AG04449 (cell line): ENCODE data around the gene RIOK2.
A peak's percentile ranks its signal among the peaks of the same experiment; 100 is the strongest.

ENCODE experiments used
- CTCF ChIA-PET: fragments of 350-600 bp; formaldehyde crosslinking; extraction: SDS; loops from one replicate; lab custom pipeline; 2021; ENCODE audit warnings: antibody characterized with exemption; lab: Yijun Ruan, JAX
- POLR2A ChIA-PET: fragments of 400-600, 350-600 bp; formaldehyde crosslinking; extraction: SDS; loops from one replicate; lab custom pipeline; 2020; ENCODE audit warnings: antibody characterized with exemption, inconsistent platforms; lab: Yijun Ruan, JAX
- DNase-seq: peaks from one replicate; pipeline ENCODE4 v3.0.0-alpha.2; 2010; ENCODE audit warnings: low read depth, low spot score
- H3K4me3 ChIP-seq: 2 replicates; pipeline ENCODE4 v1.5.1; 2011; ENCODE audit warnings: low read depth, mild to moderate bottlenecking, control low read depth, low read length
- TF ChIP-seq, protein P1 (sequence below): IDR thresholded peaks from one replicate; pipeline ENCODE4 v1.5.1; 2011; ENCODE audit warnings: mild to moderate bottlenecking, moderate library complexity, low read length, control low read depth, inconsistent platforms; ENCODE audit not compliant: insufficient read depth; ENCODE audit errors: missing control alignments

RIOK2 gene

DNA sequence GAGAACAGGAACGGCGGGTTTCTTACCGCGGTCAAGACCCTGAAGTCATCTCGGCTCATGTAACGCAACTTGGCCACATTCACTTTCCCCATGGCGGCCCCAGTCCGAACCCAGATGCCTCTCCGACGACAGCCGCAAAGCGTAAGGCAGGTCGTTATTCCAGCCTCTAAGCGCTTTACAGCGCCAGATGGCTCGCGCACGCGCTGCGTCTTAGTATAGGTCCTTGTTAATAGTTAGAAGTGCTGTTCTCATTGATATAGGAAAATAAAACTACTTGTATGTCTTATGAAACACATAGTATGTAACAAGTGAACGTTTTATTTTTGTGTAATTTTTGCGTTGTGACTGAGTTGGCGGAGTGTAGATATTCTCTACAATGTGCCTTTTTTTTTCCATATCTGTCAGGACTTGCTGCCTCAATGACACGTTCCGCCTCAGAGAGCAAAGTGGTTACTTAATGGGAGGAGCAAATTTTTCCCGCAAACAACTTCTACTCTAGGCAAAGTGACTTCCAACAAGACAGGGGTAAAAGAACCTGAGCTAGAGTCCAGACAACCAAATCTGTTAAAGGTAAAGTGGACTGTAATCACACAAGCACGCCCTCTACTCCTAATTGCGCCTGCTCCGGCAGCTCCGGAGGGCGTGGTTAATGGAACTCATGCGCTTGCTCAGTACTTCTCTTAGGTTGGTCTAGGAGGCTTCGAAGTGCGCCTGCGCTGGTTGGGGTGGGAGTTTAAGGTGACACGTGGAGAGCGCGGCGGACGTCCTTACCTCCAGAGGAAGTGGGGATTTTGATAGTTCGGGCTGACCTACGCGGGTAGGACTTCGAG is at the start of gene RIOK2:
Gene RIOK2, minus strand, starts transcription at position 148 of the 830 bp plus-strand sequence. Its CDS starts 56 bp downstream, at position 92.
- CTCF ChIA-PET, result interaction anchor here (0.8 to 2.4 kb wide), 4 partner anchors 22 to 1588 kb away, joined by 3 to 8 read pairs (median 4); no protein-coding TSS in a partner anchor
- peak; percentile 58 for DNase-seq
- TF ChIP-seq, protein P1, sequence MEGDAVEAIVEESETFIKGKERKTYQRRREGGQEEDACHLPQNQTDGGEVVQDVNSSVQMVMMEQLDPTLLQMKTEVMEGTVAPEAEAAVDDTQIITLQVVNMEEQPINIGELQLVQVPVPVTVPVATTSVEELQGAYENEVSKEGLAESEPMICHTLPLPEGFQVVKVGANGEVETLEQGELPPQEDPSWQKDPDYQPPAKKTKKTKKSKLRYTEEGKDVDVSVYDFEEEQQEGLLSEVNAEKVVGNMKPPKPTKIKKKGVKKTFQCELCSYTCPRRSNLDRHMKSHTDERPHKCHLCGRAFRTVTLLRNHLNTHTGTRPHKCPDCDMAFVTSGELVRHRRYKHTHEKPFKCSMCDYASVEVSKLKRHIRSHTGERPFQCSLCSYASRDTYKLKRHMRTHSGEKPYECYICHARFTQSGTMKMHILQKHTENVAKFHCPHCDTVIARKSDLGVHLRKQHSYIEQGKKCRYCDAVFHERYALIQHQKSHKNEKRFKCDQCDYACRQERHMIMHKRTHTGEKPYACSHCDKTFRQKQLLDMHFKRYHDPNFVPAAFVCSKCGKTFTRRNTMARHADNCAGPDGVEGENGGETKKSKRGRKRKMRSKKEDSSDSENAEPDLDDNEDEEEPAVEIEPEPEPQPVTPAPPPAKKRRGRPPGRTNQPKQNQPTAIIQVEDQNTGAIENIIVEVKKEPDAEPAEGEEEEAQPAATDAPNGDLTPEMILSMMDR, result no peak
- POLR2A ChIA-PET, result interaction anchor here (0.7 kb wide), 1 partner anchor 1032 kb away, joined by 5 read pairs; no protein-coding TSS in a partner anchor
- peak within 1 kb of the TSS; percentile 74 for H3K4me3 ChIP-seq

DNA sequence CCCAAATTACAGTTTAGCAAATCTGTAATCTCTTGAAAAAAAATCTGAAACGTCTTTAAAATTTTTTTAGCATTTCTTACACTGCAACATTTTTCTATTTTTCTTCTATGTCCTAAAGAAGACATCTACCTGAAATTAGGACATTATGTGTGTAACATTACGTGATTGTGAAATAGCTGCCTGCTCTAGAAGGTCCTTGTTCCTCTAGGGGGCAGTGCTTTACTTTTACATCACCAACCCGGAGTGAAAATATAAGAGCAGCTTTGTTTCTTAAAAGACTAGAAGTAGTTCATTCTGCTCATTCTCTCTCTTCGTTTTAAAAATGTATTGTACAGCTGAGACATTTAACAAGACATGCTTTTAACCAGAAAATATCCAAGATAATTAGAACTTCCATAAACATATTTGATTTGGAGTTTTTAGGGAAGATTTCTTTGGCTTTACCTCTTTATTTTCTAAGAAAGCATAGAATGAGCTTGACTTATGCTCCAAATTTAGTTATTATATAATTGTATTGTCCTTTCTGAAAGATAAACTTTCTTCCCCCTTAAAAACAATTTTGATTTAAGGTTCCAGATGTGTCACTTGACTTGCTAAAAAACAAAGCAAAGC is 48.1 kb upstream of the RIOK2 start:
- H3K4me3 ChIP-seq, result no peak overlapping the region
- DNase-seq, result peak; percentile 44
- ChIA-PET POLR2A (interaction anchor here (1.1 kb wide), 1 partner anchor 1537 kb away, joined by 4 read pairs; no protein-coding TSS in a partner anchor), CTCF (interaction anchor here (0.6 to 3.6 kb wide), 30 partner anchors 10 to 1628 kb away, joined by 3 to 67 read pairs (median 4); no protein-coding TSS in a partner anchor)
- TF ChIP-seq, protein P1, result peak; percentile 74

DNA sequence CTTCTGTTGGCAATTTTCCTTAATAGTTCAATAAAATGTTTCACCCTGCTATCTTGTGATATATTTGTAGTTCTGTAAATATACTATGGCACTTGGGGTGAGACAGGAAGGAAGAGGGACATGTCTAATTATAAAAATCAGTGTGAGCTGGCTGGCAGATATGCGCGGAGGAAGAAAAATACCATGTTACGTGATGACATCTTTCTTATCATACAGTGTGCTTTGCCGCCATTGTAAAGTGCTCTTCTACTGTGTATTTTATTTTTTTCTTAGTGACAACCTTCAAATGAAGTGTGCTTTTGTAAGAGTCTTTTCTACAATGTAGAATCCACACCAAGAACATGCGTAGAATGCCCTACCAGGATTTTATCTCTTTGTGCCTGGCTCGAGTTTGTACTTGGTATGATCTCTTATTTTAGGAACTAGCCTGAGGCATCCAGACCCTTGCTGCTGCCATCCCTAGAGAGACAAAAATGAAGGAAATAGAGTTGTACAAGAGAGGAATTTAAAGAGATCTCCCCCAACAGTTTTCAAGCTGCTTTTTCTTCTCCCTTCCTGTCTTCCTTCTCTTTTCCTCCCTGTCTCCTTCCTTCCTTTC is 46.7 kb upstream of the RIOK2 start:
- H3K4me3 ChIP-seq, result no peak overlapping the region
- ChIA-PET CTCF (interaction anchor here (0.9 to 3.6 kb wide), 11 partner anchors 9 to 1547 kb away, joined by 3 to 67 read pairs (median 5); no protein-coding TSS in a partner anchor), POLR2A (no interaction called here)
- no peak for DNase-seq
- TF ChIP-seq, protein P1, result no peak

DNA sequence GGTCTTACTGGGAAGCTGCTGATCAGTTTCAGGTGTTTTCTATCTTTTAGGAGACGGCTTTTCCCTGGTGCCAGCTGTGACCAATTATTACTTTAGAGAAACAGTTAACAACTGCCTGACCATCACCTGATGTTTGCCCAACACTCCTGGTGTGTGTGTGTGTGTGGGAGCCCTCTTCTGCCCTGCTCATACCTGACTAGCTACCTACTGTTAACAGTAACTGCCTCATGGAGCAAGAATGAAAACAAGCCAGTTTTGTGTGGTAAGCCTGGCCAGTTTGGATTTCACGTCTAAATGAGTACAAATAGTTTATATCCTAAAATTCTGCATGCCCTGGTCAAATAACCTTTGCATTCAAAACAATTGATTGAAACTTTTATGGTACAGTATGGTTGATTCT is 46.1 kb upstream of the RIOK2 start:
- DNase-seq, result no peak
- TF ChIP-seq, protein P1, result no peak
- no peak overlapping the region for H3K4me3 ChIP-seq
- ChIA-PET POLR2A (no interaction called here), CTCF (interaction anchor here (1.0 to 1.7 kb wide), 2 partner anchors 305 to 1548 kb away, joined by 5 to 6 read pairs; no protein-coding TSS in a partner anchor)

DNA sequence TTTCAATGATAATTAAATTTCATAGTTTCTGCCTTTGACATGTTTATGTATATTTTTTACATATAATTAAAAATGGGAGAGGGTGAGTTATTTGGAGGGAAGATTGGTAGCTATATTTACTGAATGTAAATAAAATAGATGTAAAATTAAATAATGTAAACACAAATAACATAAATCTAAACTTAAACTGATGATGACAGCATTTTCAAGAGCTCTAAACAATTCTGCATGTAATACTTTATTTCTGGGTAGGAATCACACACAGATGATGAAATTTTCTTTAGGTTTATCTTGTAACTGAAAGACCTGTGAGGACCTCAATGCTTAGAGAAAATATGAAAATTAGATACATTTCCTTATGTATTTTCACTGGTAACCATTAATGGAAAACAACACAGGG is 42.2 kb upstream of the RIOK2 start:
- no peak for DNase-seq
- no peak overlapping the region for H3K4me3 ChIP-seq
- POLR2A ChIA-PET, result no interaction called here
- TF ChIP-seq, protein P1, result no peak
- CTCF ChIA-PET, result interaction anchor here (1.7 kb wide), 1 partner anchor 308 kb away, joined by 4 read pairs; no protein-coding TSS in a partner anchor
